Caco-2 (cell line): ENCODE results near the gene PLIN4. TPM values are rescaled to one million over a fixed set of nuclear protein-coding genes. Genes with fewer than 3 reads are reported as not detected.

Experiments used
- BruUV-seq: library from RNA; stranded (reverse); fragments of 400-500 nt; replicated peaks from 2 replicates; lab custom pipeline; 2021; lab: Mats Ljungman, UMichigan
- CTCF ChIA-PET: fragments of 300-600 bp; sonication (Branson Sonifier 250); formaldehyde crosslinking; loops from one replicate; lab custom pipeline; 2022; ENCODE audit warnings: antibody characterized with exemption; lab: Charles Lee
- POLR2A ChIA-PET: fragments of 300-600 bp; sonication (Branson Sonifier 250); formaldehyde crosslinking; loops from one replicate; lab custom pipeline; 2022; ENCODE audit warnings: antibody characterized with exemption; lab: Charles Lee
- DNase-seq, 2 experiments: peaks; one replicate each; pipeline versions ENCODE4 v3.0.0 to v3.0.0-alpha.2; 2020 to 2022
- H3K27me3 ChIP-seq: replicated peaks from 2 replicates; pipeline ENCODE4 v1.6.0; 2011; ENCODE audit warnings: low read length; ENCODE audit not compliant: control insufficient read depth, insufficient read depth
- H3K36me3 ChIP-seq: 2 replicates; pipeline ENCODE4 v1.5.1; 2011; ENCODE audit warnings: low read length; ENCODE audit not compliant: control insufficient read depth, insufficient read depth
- H3K4me1 ChIP-seq: fragments of 250-450 bp; sonication (Bioruptor Pico); 2 replicates; pipeline ENCODE4 v1.5.1; 2020; ENCODE audit warnings: mild to moderate bottlenecking
- H3K4me3 ChIP-seq: 2 replicates; pipeline ENCODE4 v1.5.1; 2011; ENCODE audit warnings: low read depth, mild to moderate bottlenecking, control low read depth, low read length
- H3K9me3 ChIP-seq: fragments of 250-450 bp; sonication (Bioruptor Pico); 2 replicates; pipeline ENCODE4 v1.5.1; 2020; ENCODE audit warnings: mild to moderate bottlenecking, moderate library complexity
- H3K27ac Mint-ChIP-seq: one replicate; pipeline ENCODE4 v1.8.0; 2022; ENCODE audit warnings: mixed read lengths; ENCODE audit not compliant: unreplicated experiment
- H3K27me3 Mint-ChIP-seq: one replicate; pipeline ENCODE4 v1.8.0; 2022; ENCODE audit warnings: mixed read lengths; ENCODE audit not compliant: insufficient read depth, unreplicated experiment
- H3K36me3 Mint-ChIP-seq: one replicate; pipeline ENCODE4 v1.8.0; 2022; ENCODE audit warnings: mild to moderate bottlenecking, mixed read lengths; ENCODE audit not compliant: insufficient read depth, unreplicated experiment
- H3K4me1 Mint-ChIP-seq: one replicate; pipeline ENCODE4 v1.8.0; 2022; ENCODE audit warnings: low read depth, mixed read lengths; ENCODE audit not compliant: unreplicated experiment
- H3K4me3 Mint-ChIP-seq: one replicate; pipeline ENCODE4 v1.8.0; 2022; ENCODE audit warnings: mild to moderate bottlenecking, moderate library complexity, mixed read lengths; ENCODE audit not compliant: unreplicated experiment
- H3K9me3 Mint-ChIP-seq: one replicate; pipeline ENCODE4 v1.8.0; 2022; ENCODE audit warnings: mixed read lengths; ENCODE audit not compliant: unreplicated experiment
- intact Hi-C: fragments of 100-400 bp; cut with micrococcal nuclease; formaldehyde crosslinking; loops from one replicate; pipeline ENCODE4 v1.10.0; 2022; ENCODE audit not compliant: unreplicated experiment
- total RNA-seq: library from RNA; stranded (reverse); gene quantifications from 2 replicates; pipeline ENCODE4 v1.2.3, GENCODE V29; 2022
- TF ChIP-seq, protein P1 (sequence below), 2 experiments: fragments of 200-600 bp in 1 of 2; IDR thresholded peaks; 1 replicate in 1 of 2; 2 replicates in 1 of 2; pipeline versions ENCODE4 v1.5.1 to v1.8.0; 2011 to 2022; ENCODE audit warnings: antibody characterized with exemption in 1 of 2, control low read depth in 1 of 2, inconsistent platforms in 1 of 2, low read depth in 1 of 2, low read length in 1 of 2, mild to moderate bottlenecking in 1 of 2, moderate library complexity in 1 of 2; ENCODE audit not compliant: insufficient read depth in 1 of 2, severe bottlenecking in 1 of 2, unreplicated experiment in 1 of 2

Gene PLIN4
- total RNA-seq, 1 experiment from 2014 or later: 0.09 TPM

DNA sequence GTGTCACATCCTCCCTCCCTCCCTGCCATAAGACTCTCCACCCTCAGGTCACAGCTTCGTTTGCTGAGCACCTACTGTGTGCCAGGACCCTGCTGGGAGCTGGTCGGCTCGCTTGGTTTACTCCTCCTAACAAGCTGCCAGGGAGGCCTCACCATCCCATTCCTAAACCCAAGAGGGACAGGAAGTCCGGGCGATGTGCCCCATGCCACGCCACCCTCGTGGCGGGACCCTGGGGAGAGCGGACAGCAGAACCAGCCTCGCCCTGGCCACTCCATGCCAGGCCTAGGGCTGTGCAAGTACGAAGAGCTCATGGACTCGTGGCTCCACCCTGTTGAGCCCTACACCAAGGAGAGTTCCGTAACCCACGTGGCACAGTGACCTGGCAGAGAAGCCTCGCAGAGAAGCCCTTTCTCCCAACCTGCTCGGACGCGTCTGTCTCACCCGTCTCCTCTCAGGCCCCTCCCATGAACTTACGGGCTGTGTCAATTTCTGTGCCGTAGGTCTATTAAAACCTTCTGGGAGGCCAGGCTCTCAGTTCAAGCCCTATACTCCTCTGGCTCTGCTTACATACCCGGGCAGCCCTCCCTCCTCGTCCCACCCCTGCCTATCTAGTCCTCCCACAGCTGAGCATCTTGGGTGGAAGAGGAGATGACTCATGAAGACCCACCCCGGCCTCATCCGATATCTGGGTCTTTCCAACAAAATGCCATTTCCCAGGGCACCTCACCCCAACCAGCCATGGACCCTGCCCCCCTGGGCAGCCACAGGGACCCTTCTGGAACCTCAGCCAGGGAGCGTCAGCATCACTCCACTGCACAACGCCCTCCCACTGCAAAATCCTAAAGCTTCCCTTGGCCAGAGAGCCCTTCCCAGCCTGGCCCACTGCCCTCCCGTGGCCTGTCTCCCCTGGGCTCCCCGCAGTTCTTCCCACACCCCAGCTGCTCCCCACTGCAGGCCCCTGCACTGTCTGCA, 63.3 kb downstream of the PLIN4 start:
- no peaks in the 10 kb centered on the region for H3K27me3 ChIP-seq
- Mint-ChIP-seq H3K9me3 (no peaks in the 10 kb centered on the region), H3K36me3 (peaks cover 40% of the 10 kb centered on the region), H3K27ac (no peak overlapping the region), H3K27me3 (no peaks in the 10 kb centered on the region), H3K4me3 (no peak overlapping the region), H3K4me1 (peaks cover 10% of the 10 kb centered on the region)
- no peak overlapping the region for H3K4me3 ChIP-seq
- TF ChIP-seq, protein P1, sequence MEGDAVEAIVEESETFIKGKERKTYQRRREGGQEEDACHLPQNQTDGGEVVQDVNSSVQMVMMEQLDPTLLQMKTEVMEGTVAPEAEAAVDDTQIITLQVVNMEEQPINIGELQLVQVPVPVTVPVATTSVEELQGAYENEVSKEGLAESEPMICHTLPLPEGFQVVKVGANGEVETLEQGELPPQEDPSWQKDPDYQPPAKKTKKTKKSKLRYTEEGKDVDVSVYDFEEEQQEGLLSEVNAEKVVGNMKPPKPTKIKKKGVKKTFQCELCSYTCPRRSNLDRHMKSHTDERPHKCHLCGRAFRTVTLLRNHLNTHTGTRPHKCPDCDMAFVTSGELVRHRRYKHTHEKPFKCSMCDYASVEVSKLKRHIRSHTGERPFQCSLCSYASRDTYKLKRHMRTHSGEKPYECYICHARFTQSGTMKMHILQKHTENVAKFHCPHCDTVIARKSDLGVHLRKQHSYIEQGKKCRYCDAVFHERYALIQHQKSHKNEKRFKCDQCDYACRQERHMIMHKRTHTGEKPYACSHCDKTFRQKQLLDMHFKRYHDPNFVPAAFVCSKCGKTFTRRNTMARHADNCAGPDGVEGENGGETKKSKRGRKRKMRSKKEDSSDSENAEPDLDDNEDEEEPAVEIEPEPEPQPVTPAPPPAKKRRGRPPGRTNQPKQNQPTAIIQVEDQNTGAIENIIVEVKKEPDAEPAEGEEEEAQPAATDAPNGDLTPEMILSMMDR (IDR thresholded peaks at IDR 0.05; ENCODE audit: insufficient read depth in 1 of 2, low read depth in 1 of 2, low read length in 1 of 2, severe bottlenecking in 1 of 2, unreplicated experiment in 1 of 2): no peak
- 0 out of 2 replicates have a peak, but pooled peaks cover 4% of the 10 kb centered on the region for H3K4me1 ChIP-seq
- ChIA-PET POLR2A (no interaction called here), CTCF (interaction anchor here (1.3 kb wide), 1 partner anchor 17 kb away, joined by 3 read pairs; the partner anchor contains the start of gene HDGFL2)
- no TSS peak for BruUV-seq
- H3K9me3 ChIP-seq: no peaks in the 10 kb centered on the region
- intact Hi-C loops: no loop called here
- no peak for DNase-seq
- H3K36me3 ChIP-seq: peaks cover 2% of the 10 kb centered on the region

DNA sequence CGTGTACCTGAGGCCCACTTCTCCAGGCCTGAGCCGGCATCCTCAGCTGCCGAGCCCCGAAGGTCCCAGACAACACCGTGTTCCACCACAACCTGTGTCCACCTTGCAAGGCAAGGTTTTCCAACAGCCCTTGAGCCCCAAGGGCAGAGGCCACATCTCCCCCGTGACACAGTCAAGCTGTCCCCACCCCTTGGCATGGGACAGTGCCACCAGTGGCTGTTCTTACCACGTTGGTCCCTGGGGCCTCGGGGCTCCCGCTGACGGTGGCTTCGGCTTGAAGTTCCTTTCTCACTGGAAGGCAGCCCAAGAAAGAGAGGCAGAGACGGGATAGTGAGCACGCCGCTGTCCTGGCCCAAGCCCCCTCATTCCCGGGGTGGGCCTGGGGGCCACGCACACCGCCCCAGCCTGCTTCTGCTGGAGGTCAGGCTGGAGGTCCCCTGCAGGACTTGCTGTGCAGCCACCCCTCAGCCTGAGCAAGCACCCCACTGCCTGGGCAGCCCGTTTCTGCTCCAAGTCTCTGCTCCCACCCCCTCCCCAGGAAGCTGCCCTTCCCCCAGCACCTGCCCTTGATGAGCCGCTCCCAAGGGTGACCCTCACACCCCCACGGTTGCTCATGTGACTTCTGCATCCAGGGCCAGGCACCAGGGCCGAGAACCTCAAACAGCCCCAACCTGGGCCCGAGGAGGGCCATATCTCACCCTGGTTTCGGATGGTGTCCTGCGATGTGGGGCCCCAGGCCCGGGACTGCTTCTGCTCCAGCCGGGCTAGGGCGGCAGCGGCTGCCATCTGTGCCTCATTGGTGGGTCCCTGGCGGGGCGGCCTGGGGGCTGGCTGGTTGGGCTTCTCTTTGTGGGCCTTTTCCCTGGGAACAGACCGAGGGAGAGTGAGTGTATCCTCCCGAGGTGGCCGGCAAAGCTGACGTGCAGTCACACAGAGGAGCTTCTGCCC, 64.8 kb downstream of the PLIN4 start:
- H3K9me3 ChIP-seq: no peaks in the 10 kb centered on the region
- H3K4me1 ChIP-seq: 0 out of 2 replicates have a peak, but pooled peaks cover 4% of the 10 kb centered on the region
- H3K27me3 Mint-ChIP-seq: no peaks in the 10 kb centered on the region
- no TSS peak for BruUV-seq
- no peak overlapping the region for H3K4me3 ChIP-seq
- TF ChIP-seq, protein P1 (IDR thresholded peaks at IDR 0.05; ENCODE audit: insufficient read depth in 1 of 2, low read depth in 1 of 2, low read length in 1 of 2, severe bottlenecking in 1 of 2, unreplicated experiment in 1 of 2): no peak
- H3K4me3 Mint-ChIP-seq: no peak overlapping the region
- DNase-seq: no peak
- peaks cover 54% of the 10 kb centered on the region for H3K36me3 Mint-ChIP-seq
- H3K36me3 ChIP-seq: peaks cover 2% of the 10 kb centered on the region
- ChIA-PET CTCF (interaction anchor here (1.3 kb wide), 1 partner anchor 18 kb away, joined by 3 read pairs; the partner anchor contains the start of gene HDGFL2), POLR2A (no interaction called here)
- H3K9me3 Mint-ChIP-seq: no peaks in the 10 kb centered on the region
- H3K27me3 ChIP-seq: no peaks in the 10 kb centered on the region
- H3K27ac Mint-ChIP-seq: no peak overlapping the region
- peaks cover 10% of the 10 kb centered on the region for H3K4me1 Mint-ChIP-seq
- intact Hi-C loops: no loop called here
